ENCODE measurements around the gene NADK. TPM values are rescaled to one million over a fixed set of nuclear protein-coding genes. Genes with fewer than 3 reads are reported as not detected.

The NADK gene
- total RNA-seq, 4 donors from 2014 or later, result 115 to 210 (median 162) TPM

DNA sequence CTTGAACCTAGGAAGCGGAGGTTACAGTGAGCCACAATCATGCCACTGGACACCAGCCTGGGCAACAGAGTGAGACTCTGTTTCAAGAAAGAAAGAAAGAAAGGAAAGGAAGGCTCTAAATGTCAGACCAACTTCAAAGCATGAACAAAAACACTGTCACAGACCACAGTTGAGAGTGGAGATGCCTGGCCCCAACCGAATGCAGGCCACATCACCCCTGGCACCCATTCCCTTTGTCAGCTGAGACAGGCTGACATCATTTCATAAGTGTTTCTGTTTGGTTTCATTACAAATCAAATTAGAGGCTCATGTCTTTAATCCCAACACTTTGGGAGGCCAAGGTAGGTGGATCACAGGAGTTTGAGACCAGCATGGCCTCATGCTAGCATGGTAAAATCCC, 28.6 kb upstream of the NADK start:
- H3K27ac ChIP-seq, result no peak overlapping the region
- no peak for DNase-seq
- no peaks in the 10 kb centered on the region for H3K4me1 ChIP-seq
- peaks cover 0 to 80% (median 0%) of the 10 kb centered on the region in 3 donors for H3K36me3 ChIP-seq
- no peak for TF ChIP-seq POLR2A (IDR thresholded peaks at IDR 0.05)
- TF ChIP-seq, protein P1, sequence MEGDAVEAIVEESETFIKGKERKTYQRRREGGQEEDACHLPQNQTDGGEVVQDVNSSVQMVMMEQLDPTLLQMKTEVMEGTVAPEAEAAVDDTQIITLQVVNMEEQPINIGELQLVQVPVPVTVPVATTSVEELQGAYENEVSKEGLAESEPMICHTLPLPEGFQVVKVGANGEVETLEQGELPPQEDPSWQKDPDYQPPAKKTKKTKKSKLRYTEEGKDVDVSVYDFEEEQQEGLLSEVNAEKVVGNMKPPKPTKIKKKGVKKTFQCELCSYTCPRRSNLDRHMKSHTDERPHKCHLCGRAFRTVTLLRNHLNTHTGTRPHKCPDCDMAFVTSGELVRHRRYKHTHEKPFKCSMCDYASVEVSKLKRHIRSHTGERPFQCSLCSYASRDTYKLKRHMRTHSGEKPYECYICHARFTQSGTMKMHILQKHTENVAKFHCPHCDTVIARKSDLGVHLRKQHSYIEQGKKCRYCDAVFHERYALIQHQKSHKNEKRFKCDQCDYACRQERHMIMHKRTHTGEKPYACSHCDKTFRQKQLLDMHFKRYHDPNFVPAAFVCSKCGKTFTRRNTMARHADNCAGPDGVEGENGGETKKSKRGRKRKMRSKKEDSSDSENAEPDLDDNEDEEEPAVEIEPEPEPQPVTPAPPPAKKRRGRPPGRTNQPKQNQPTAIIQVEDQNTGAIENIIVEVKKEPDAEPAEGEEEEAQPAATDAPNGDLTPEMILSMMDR (IDR thresholded peaks at IDR 0.05), result no peak
- no peak overlapping the region for H3K4me3 ChIP-seq
- no peaks in the 10 kb centered on the region for H3K9me3 ChIP-seq
- no peaks in the 10 kb centered on the region for H3K27me3 ChIP-seq

GRCh38 chr1:1804301-1804700, 26.0 kb upstream of the NADK start:
- Histone ChIP-seq H3K4me1 (no peaks in the 10 kb centered on the region), H3K4me3 (no peak overlapping the region), H3K9me3 (no peaks in the 10 kb centered on the region), H3K27ac (no peak overlapping the region), H3K36me3 (peaks cover 0 to 82% (median 0%) of the 10 kb centered on the region in 3 donors), H3K27me3 (no peaks in the 10 kb centered on the region)
- TF ChIP-seq, protein P1 (IDR thresholded peaks at IDR 0.05), result no peak
- TF ChIP-seq POLR2A (IDR thresholded peaks at IDR 0.05), result no peak
- no peak for DNase-seq

DNA sequence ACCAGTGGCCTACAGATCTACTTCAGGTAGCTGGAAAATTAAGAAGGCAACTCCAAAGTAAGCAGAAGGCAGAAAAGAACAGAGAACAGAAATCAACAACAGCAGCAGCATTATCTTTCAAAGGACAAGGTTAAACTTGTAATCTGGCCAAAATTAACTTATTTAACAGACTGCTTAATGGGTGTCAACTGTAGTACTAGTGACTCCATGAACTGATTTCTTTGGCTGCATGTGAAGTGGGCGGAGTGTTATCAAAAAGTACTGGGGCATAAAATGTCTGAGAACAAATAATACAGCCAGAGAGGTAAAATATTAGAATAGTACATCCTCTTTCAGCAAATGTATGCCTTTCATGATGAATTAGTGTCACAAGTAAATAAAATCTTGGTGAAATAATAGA, 24.6 kb upstream of the NADK start:
- TF ChIP-seq POLR2A (IDR thresholded peaks at IDR 0.05), result no peak
- TF ChIP-seq, protein P1 (IDR thresholded peaks at IDR 0.05), result no peak
- no peak overlapping the region for H3K27ac ChIP-seq
- H3K4me3 ChIP-seq, result no peak overlapping the region
- peaks cover 0 to 89% (median 0%) of the 10 kb centered on the region in 3 donors for H3K36me3 ChIP-seq
- no peaks in the 10 kb centered on the region for H3K9me3 ChIP-seq
- DNase-seq, result no peak
- H3K27me3 ChIP-seq, result no peaks in the 10 kb centered on the region
- no peaks in the 10 kb centered on the region for H3K4me1 ChIP-seq

DNA sequence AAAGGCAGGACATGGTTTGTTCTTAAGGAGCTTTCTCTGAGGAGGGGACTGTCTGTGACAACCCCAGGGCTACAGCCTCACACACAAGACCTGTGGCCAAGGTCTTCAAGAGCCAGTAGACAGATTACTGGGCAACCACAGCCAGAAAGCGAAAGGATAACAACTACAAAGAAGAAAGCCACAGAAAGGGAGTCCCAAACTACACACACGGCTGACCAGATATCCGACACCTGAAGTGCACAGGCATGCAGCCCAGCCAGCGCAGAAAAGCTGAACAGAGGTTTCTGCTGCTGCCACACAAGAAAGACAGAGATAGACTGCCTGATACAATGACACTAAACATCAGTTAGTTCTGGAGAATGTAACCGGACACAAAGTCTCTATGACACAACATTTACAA, 21.4 kb upstream of the NADK start:
- H3K27me3 ChIP-seq, result no peaks in the 10 kb centered on the region
- no peak overlapping the region for H3K27ac ChIP-seq
- TF ChIP-seq, protein P1 (IDR thresholded peaks at IDR 0.05), result no peak
- no peak for TF ChIP-seq POLR2A (IDR thresholded peaks at IDR 0.05)
- H3K4me1 ChIP-seq, result no peaks in the 10 kb centered on the region
- H3K36me3 ChIP-seq, result peaks cover 0 to 91% (median 0%) of the 10 kb centered on the region in 3 donors
- no peak overlapping the region for H3K4me3 ChIP-seq
- no peaks in the 10 kb centered on the region for H3K9me3 ChIP-seq
- no peak for DNase-seq

- no peak for DNase-seq
- Histone ChIP-seq H3K4me3 (no peak overlapping the region), H3K9me3 (no peaks in the 10 kb centered on the region), H3K4me1 (no peaks in the 10 kb centered on the region), H3K27me3 (no peaks in the 10 kb centered on the region), H3K36me3 (peaks cover 0 to 88% (median 0%) of the 10 kb centered on the region in 3 donors), H3K27ac (peak overlapping the region in 1 of 4 donors; percentile 27)
- TF ChIP-seq, protein P1 (IDR thresholded peaks at IDR 0.05), result no peak
- no peak for TF ChIP-seq POLR2A (IDR thresholded peaks at IDR 0.05)
These were observed 19.6 kb upstream of the NADK start for GRCh38 chr1:1797731-1798341.
